ENCODE data around the gene ELMOD3. TPM values are rescaled to one million over a fixed set of nuclear protein-coding genes. Genes with fewer than 3 reads are reported as not detected.

Gene ELMOD3
- total and polyA plus RNA-seq, 2 of the 8 experiments (the other 6 are each of a cell fraction or from before 2014, with no cell fraction given) = 8.5 to 10.2 TPM

- H3K4me1 ChIP-seq (replicated peaks in 1 of 4; ENCODE audit: control insufficient read depth in 3 of 4, insufficient read depth in 4 of 4, low read length in 3 of 4) = peaks cover 0 to 3% (median 0%) of the 10 kb centered on the region in 4 experiments; a peak in 1 of 7 replicates
- H3K27me3 ChIP-seq (replicated peaks in 1 of 4; ENCODE audit: control insufficient read depth in 3 of 4, extremely low read depth in 1 of 4, insufficient read depth in 3 of 4, low read length in 3 of 4) = no peaks in the 10 kb centered on the region
- no peak overlapping the region for H4K91ac ChIP-seq (replicated peaks; ENCODE audit: insufficient read length, low read length)
- H2BK5ac ChIP-seq (ENCODE audit: low read depth, low read length) = no peak overlapping the region
- ChIA-PET POLR2A (ENCODE audit: partially characterized antibody) (interaction anchor here (1.1 to 1.7 kb wide), 2 partner anchors 72 to 198 kb away, joined by 4 to 5 read pairs; no protein-coding TSS in a partner anchor), CTCF (ENCODE audit: partially characterized antibody) (no interaction called here)
- H3K23me2 ChIP-seq (ENCODE audit: low read depth, low read length) = no peaks in the 10 kb centered on the region
- H4K8ac ChIP-seq (ENCODE audit: extremely low read depth, insufficient read depth, low read length) = no peak overlapping the region
- H3K4me2 ChIP-seq (ENCODE audit: insufficient read depth in 1 of 2, low read depth in 2 of 2, low read length in 2 of 2) = no peak overlapping the region
- H3K4me3 ChIP-seq (ENCODE audit: extremely low read depth in 1 of 4, insufficient read depth in 2 of 4, low read depth in 3 of 4, low read length in 4 of 4) = no peak overlapping the region
- H2BK120ac ChIP-seq (replicated peaks; ENCODE audit: low read depth, low read length) = no peak overlapping the region
- H2BK15ac ChIP-seq (ENCODE audit: low read length) = no peak overlapping the region
- no peak overlapping the region for H3K56ac ChIP-seq (replicated peaks; ENCODE audit: insufficient read length, low read depth, low read length)
- H3K4ac ChIP-seq (replicated peaks; ENCODE audit: insufficient read length, low read depth, low read length) = no peak overlapping the region
- DNase-seq (ENCODE audit: low read depth in 1 of 2, low spot score in 2 of 2) = no peak
- TF ChIP-seq CTCF (IDR thresholded peaks at IDR 0.05; ENCODE audit: control extremely low read depth in 1 of 3, insufficient read depth in 1 of 3, low read depth in 1 of 3, low read length in 3 of 3) = no peak
- no peak for TF ChIP-seq CTBP2 (IDR thresholded peaks at IDR 0.05; ENCODE audit: borderline replicate concordance, insufficient read depth, insufficient read length, low read length)
- TF ChIP-seq NRF1 (IDR thresholded peaks at IDR 0.05; ENCODE audit: low read depth, low read length) = no peak
- 100% methylated on average over 3 of the region's 3 CpGs; no CpG with 5 or more reads in 1 of the 2 experiments for WGBS, 2 experiments (ENCODE audit: extremely low coverage in 1 of 2, insufficient coverage in 1 of 2, insufficient read length in 1 of 2, insufficient replicate concordance in 2 of 2, low coverage in 1 of 2, low lambda C conversion rate in 2 of 2, missing lambda C conversion rate in 1 of 2)
- H3K9ac ChIP-seq (replicated peaks in 1 of 4; ENCODE audit: extremely low read depth in 1 of 4, low read depth in 3 of 4, low read length in 3 of 4) = no peak overlapping the region
- no peak overlapping the region for H2AK5ac ChIP-seq (ENCODE audit: low read depth, low read length)
- no peak overlapping the region for H3K18ac ChIP-seq (ENCODE audit: extremely low read depth, low read length)
- H3K79me2 ChIP-seq (ENCODE audit: control insufficient read depth in 1 of 2, insufficient read depth in 2 of 2, low read length in 2 of 2) = no peaks in the 10 kb centered on the region
- no peaks in the 10 kb centered on the region for H4K20me1 ChIP-seq (replicated peaks in 1 of 2; ENCODE audit: control insufficient read depth in 1 of 2, insufficient read depth in 2 of 2, low read length in 2 of 2)
- FAIRE-seq = no peak
- no peak overlapping the region for H2BK12ac ChIP-seq (ENCODE audit: low read depth, low read length)
- no peaks in the 10 kb centered on the region for H3K79me1 ChIP-seq (ENCODE audit: low read depth, low read length)
- H4K5ac ChIP-seq (ENCODE audit: insufficient read length, low read depth, low read length) = no peak overlapping the region
- no peak overlapping the region for H3K23ac ChIP-seq (ENCODE audit: insufficient read length)
- H3K9me3 ChIP-seq (ENCODE audit: insufficient read depth in 2 of 2, low read depth in 1 of 2, low read length in 1 of 2) = no peaks in the 10 kb centered on the region
- H2BK20ac ChIP-seq (ENCODE audit: low read length) = no peak overlapping the region
- H3K36me3 ChIP-seq (ENCODE audit: control insufficient read depth in 2 of 4, insufficient read depth in 4 of 4, low read length in 3 of 4) = peaks cover 0 to 12% (median 0%) of the 10 kb centered on the region in 4 experiments; a peak in 2 of 8 replicates
- no peak overlapping the region for H2AFZ ChIP-seq (ENCODE audit: low read length)
- H3K27ac ChIP-seq (ENCODE audit: low read depth, low read length) = no peak overlapping the region
- no peak overlapping the region for H3K14ac ChIP-seq (ENCODE audit: insufficient read length)
Observed at GRCh38 chr2:85347599-85347998, 7.0 kb upstream of the ELMOD3 start.

Data from H1 (cell line).